GM23338 (cell line): ENCODE results near the gene CMKLR1.

Source experiments
- CREB1 ChIP-seq: fragments of 250-450 bp; sonication (Bioruptor Pico); IDR thresholded peaks from 2 replicates; pipeline ENCODE4 v1.5.0; 2020; ENCODE audit warnings: low read depth, mild to moderate bottlenecking, moderate library complexity
- EZH2 ChIP-seq: fragments of 200-600 bp; sonication (generic); IDR thresholded peaks from one replicate; pipeline ENCODE4 v1.8.0; 2017; ENCODE audit warnings: antibody characterized with exemption, mild to moderate bottlenecking, low read depth; ENCODE audit not compliant: unreplicated experiment
- POLR2AphosphoS5 ChIP-seq: IDR thresholded peaks from 2 replicates; pipeline ENCODE4 v1.6.1; 2016; ENCODE audit warnings: antibody characterized with exemption, low read depth
- TF ChIP-seq, protein P1 (sequence below), 2 experiments: fragments of 200-600 bp in 1 of 2; sonication (generic) in 1 of 2; conservative IDR thresholded peaks; 2 replicates each; pipeline versions ENCODE4 v1.5.1 to v1.6.1; 2016 to 2017; ENCODE audit warnings: antibody characterized with exemption in 2 of 2, low read depth in 2 of 2, mild to moderate bottlenecking in 2 of 2, moderate library complexity in 1 of 2
- TF ChIP-seq, protein P2 (sequence below): IDR thresholded peaks from one replicate; pipeline ENCODE4 v1.6.1; 2018; ENCODE audit warnings: antibody characterized with exemption; ENCODE audit not compliant: unreplicated experiment

DNA sequence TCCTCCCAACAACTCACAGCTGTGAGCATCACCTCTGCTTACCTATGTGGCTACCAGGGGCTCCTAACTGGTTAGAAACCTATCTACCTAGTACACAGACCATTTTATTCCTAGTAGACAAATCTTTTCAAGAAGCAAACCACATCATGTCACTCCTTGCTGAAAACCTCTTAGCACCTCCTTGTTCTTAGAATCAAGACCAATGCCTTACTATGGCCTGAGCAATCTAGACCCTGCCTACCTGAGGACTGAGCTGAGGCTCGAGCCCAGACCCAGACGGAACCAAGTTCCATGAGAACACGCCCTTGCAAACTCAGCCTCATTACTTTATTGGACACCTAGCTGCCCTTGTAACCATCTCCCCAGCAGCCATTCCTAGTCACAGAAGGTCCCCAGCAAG, 32.6 kb downstream of the CMKLR1 start:
- TF ChIP-seq, protein P1, sequence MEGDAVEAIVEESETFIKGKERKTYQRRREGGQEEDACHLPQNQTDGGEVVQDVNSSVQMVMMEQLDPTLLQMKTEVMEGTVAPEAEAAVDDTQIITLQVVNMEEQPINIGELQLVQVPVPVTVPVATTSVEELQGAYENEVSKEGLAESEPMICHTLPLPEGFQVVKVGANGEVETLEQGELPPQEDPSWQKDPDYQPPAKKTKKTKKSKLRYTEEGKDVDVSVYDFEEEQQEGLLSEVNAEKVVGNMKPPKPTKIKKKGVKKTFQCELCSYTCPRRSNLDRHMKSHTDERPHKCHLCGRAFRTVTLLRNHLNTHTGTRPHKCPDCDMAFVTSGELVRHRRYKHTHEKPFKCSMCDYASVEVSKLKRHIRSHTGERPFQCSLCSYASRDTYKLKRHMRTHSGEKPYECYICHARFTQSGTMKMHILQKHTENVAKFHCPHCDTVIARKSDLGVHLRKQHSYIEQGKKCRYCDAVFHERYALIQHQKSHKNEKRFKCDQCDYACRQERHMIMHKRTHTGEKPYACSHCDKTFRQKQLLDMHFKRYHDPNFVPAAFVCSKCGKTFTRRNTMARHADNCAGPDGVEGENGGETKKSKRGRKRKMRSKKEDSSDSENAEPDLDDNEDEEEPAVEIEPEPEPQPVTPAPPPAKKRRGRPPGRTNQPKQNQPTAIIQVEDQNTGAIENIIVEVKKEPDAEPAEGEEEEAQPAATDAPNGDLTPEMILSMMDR (conservative IDR thresholded peaks at IDR 0.05; ENCODE audit: low read depth in 2 of 2): no peak
- TF ChIP-seq, protein P2, sequence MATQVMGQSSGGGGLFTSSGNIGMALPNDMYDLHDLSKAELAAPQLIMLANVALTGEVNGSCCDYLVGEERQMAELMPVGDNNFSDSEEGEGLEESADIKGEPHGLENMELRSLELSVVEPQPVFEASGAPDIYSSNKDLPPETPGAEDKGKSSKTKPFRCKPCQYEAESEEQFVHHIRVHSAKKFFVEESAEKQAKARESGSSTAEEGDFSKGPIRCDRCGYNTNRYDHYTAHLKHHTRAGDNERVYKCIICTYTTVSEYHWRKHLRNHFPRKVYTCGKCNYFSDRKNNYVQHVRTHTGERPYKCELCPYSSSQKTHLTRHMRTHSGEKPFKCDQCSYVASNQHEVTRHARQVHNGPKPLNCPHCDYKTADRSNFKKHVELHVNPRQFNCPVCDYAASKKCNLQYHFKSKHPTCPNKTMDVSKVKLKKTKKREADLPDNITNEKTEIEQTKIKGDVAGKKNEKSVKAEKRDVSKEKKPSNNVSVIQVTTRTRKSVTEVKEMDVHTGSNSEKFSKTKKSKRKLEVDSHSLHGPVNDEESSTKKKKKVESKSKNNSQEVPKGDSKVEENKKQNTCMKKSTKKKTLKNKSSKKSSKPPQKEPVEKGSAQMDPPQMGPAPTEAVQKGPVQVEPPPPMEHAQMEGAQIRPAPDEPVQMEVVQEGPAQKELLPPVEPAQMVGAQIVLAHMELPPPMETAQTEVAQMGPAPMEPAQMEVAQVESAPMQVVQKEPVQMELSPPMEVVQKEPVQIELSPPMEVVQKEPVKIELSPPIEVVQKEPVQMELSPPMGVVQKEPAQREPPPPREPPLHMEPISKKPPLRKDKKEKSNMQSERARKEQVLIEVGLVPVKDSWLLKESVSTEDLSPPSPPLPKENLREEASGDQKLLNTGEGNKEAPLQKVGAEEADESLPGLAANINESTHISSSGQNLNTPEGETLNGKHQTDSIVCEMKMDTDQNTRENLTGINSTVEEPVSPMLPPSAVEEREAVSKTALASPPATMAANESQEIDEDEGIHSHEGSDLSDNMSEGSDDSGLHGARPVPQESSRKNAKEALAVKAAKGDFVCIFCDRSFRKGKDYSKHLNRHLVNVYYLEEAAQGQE: no peak
- TF ChIP-seq CREB1 (no peak), EZH2 (no peak), POLR2AphosphoS5 (no peak)
